Activated CD8-positive, alpha-beta memory T cell treated with anti-CD3 and anti-CD28 coated beads for 1 hour (primary cell): ENCODE results near the gene IGF1.

Experiments
- DNase-seq, 2 donors: peaks; one replicate each; pipeline ENCODE4 v3.0.0-alpha.2; 2020; ENCODE audit warnings: low read depth in 1 of 2; ENCODE audit errors: extremely low read depth in 1 of 2

The IGF1 gene

DNA sequence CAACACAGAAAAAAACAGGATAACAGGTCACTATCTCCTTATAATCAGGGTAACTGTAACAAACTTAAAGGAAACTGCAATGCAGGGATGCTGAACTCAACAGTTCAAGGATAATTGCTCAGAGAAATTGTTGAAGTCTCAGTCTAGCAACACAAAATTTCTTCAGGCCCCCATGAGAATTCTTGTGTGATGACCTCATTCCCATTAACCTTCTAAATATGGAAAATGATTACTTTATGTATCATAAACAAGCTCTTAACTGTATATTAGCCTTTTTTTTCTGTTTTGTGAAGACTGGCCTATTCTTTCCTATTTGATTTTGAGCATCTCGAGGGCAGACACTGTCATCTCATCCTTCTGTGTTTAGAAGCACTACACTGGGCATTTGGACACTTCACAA, 47.1 kb downstream of the IGF1 start:
- no peak for DNase-seq

DNA sequence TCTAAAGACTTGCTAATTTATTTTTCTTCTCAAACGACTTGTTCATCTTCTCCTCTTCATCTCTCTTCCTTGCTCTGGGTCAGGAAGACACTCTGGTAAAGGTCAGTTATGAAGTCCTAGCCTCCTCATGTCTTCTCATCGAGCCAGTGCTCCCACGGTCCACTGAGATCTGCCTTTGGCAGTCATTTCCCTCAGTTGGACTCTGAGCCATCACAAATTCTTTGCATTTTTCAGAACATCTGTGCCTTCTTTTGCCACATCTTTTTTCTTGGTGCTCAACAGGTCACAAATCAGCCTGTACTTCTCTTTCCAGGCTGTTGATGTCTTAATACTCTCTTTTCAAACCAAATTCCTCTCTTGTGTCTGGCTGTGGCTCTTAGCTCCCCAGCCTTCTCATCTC, 49.7 kb downstream of the IGF1 start:
- no peak for DNase-seq

DNA sequence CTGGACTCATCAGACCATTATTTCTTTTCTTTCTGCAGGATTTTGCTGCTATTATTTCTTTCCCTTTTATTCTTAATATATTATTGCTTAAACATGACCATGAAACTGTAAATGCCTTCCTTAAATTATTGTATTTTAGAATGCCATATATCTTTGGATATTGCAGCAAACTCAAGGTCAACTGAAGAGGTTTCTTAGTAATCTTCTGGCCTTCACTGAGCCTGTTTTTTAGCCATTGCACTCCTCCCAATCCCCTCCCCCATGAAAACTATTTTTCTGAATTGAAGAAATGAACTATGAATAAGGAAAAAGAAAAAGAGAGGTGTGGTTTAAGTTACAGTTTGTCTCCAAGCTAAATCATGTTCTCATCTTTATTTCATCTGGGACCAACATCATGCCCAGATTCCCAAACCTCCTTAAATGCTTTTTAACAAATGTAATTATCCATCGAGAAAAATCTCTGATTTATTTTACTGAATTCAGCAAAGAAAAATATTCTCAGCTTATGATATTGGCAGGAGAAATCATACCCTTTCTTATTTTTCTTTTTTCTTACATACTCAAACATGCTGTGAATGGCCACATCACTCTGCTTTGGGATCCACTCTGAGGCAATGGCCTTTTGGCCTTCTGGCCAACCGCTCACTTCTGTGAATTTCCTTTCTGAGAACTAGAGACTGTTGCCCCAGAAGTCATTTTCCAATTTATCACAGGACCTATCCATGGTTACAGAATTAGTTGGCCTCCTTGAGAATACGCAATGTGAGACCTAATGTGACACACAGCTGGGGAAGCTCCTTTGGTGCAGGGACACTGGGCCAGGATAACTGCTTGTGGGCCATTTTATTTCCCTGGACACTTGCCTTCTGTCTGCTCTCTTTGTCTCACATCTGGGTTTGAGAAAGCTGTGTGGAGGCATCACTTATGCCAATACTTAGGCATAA, 50.9 kb downstream of the IGF1 start:
- DNase-seq: no peak

DNA sequence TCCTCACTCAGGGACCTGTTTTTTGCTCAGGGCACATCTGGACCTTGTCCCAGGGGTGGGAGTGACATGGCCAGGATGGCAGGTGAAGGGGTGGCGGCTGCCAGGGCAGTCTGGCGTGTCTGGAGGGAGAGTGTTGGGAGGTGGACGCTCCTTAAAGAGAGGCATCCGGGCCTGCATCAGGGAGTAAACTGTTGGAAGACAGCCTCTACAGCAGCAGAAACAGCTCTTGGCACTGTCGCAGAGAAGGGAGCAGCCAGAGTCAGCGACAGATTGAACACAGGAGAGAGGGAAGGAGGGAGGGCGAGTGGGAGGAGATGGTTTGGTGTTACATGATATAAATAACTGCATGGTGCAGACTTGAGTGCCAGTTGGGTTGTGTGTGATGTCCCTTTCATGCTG, 52.8 kb downstream of the IGF1 start:
- DNase-seq: no peak

DNA sequence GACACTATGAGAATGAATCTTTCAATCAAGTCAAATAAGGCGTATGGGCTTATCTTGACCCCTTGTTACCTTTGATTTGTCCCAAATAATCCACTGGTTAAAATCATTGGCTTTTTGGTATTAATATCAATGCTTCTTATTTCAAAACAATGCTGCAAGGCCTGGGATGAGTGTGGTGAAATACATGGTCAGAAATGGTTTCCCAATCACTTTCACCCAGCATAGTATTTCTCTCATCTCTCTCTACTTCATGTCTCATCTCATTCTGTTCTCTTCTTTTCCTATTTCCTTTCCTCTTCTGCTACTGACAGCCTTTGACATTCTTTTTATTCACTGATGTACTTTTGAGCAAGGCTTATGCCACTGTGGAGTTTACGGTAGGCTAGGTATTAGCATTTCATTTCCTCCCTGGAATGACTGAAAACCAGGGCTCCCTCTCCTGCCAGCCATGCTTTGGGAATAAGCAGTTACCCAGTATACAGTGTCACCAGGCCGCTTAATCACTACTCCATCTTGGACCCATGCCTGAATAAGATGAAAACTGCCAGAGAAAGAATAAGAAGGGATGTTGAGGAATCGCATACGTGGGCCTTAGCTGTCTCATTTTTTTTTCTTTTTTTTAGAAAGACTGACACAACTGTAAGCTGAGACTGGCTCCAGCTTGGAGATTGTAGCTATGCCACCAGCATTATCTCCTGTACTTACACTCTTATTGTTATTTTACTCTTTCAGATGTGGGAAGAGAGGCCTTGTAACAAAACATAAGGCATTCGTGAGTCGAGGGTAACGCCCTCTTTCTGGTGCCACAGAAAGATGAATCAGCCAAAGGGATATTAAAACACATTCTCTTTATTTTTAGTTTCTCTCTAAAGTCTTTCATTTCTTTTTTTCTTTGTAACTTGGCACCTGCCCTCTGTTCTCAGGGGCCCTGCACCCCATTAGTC, 53.5 kb downstream of the IGF1 start:
- no peak for DNase-seq

DNA sequence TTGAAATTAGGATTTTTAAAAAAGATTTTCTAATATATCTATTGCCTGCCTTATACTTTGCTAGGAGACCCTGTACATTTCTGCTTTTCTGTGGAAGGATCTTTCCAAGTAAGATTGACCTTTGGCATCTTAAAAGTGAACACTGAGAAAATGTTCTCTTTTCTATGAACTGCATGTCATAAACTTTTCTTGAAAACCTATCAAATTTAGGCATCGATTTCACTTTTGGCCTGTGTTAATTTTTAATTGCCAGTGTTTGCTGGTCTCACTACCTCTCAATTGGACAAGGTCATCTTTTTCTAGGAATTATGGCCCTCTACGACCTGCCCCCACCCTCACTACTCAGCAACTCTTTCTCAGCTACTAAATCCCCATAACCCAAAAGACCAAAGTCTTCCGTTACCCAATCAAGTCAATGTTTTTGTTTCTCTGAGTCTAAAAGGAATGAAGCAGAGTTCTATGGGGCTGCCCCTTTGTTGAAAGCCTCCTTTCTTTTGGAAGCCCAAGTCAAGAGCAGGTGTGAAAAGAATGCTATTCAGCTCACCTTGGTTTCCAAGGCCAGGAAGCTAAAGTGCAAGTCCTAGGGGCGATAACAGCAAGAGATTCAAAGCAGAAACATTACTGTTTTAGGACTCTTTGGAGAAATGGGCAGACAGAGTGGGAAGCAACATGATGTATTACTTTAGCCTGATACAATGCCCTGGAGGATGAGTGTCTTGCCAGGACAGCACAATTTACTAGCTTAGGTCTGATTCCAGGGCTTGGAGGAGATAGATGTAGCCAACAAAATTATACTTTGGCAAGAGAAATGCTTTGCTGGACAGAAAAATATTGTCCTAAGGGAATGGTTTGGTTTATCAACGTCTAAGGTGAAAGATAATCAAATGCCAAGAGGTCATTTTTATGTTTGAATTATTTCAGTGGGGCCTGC, 55.0 kb downstream of the IGF1 start:
- no peak for DNase-seq

DNA sequence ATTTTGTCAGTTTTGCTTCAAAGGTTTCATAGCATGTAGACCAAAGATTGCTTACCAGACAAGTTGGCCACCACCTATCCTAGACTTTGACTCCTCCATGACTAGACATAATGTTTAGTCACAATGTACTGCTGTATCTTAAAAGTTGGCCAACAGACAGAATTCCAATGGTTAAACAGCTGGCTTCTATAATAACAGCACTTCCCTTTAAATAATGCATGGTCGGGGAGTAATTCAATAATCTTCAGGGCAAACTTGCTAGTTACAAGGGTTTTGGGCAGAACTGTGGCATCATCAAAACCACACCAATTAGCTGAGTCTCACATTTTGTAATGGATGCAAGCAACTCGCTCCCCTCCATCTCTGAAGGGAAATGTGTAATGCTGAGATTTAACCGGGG, 56.9 kb downstream of the IGF1 start:
- no peak for DNase-seq

DNA sequence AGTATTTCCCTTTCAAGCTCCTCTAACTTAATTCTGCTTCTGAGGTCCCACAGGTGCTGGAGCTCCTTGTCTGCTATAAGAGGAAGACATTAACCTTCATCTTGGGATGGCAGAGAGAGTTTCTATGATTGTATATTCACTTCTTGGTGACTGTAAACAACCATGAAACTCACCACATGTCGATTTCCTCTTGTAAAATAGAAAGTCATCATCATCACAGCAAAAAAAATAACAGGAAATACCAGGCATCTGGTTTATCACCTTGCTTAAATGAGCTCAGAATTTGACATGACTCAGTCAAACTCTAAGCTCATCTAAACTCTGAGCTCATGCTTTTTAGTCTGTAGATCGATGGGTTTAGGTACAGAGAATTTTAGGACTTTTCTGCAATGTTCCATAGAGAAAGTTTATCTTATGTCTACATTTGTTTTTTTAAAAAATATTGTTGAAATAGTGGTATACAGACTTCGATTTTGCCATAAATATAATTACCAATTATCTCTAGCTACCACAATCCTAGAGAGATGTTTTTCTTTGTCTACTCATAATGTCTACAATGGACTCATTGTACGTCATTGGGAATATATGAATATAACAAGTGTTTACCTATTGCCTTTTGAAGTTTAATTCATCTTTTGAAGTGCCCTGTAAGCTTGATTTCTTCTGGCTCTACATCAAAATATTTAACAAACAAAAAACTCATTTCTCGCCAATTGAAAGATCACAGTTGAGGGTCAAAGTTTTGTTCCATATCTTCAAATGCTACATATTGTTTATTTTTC, 58.4 kb downstream of the IGF1 start:
- DNase-seq: no peak

DNA sequence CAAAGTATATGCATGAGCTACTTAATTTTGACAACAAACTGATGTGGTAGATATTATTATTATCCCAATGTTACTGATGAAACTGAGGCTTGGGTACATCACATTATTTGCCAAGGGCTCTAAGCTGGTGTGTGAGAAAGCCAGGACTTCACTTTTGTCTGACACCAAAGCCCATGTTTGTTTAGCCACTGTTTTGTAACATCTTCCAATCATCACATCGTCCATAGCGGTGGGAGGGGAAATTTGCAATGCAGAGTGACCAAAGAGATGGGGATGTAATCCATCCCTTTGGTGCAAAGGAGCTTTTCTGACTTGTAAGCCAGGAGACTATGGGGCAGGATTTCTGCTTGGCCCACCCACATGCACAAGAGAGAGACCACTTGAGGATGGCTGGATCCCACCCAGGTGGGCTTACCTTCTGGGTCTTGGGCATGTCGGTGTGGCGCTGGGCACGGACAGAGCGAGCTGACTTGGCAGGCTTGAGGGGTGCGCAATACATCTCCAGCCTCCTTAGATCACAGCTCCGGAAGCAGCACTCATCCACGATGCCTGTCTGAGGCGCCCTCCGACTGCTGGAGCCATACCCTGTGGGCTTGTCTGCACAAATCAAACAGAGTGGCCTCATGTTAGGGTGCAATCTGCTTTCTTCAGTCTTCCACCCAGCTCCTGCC, 61.1 kb downstream of the IGF1 start:
- DNase-seq: no peak

DNA sequence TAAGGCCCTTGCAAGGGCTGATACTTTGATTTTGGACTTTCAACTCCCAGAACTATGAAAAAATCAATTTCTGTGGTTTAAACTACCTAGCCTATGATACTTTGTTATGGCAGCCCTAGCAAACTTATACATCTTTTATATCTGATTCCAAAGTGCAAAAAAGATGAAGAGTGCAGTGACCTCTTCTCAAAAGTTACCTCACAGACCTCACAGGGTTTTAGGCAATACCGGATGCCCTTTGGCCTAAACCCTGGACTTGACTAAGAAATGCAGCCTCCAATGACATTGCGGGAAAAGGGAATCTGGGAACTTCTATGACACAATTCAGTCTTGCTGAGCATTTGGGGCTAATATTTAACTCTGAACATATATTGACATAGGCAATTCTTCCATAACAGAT, 63.3 kb downstream of the IGF1 start:
- no peak for DNase-seq

DNA sequence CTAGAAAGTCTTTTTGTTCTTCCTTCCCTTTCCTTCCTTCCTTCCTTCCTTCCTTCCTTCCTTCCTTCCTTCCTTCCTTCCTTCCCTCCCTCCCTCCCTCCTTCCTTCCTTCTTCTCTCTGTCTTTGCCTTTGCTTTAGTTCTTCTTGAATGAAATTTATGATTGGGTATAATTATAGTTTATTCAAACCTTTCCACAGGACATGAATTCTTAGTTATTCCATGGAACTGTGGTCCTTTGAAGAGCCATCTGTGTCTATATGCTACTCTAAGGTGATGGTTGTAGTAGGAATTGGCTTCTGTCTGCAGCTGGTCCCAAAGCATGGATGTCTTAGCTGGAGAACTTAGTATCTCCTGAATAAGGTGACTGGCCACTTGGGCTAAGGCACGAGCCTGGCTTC, 64.8 kb downstream of the IGF1 start:
- no peak for DNase-seq

DNA sequence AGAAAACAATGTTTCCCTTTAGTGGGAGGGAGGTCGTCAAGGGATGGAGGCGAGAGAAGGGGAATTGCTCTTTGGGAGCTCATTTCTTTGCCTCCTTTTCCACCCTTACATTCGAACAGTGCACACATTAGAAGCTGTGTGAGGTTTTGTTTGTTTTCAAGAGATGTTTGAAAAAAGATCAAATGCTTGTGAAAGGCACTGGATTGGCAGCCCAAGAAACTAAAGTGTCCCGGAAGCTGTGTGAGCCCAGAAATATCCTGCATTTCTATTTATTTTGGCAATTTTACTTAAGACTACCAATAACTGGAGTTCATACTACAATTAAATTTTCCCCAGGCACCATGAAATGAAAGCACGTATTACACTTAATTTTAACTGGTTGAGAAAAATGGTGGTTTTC, 67.0 kb downstream of the IGF1 start:
- DNase-seq: no peak

DNA sequence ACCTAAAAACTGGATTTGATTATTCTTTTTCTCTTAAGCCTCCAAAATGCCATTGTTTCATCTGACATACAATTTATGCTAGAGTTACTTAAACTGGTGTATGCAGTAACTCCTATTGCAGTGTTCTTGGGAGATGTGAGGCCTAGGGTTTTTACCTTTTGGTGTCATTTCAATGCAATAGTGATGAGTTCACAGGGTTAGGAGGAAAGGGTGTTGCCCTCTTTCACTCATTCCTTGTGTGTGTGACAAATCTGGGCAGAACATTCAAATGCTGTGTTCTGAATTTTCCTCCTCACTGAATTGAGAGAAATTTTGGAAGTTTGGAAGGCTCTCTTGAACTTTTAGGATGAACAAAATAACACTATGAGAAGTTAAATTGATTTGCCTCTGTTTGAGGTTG, 69.9 kb downstream of the IGF1 start:
- DNase-seq: no peak

DNA sequence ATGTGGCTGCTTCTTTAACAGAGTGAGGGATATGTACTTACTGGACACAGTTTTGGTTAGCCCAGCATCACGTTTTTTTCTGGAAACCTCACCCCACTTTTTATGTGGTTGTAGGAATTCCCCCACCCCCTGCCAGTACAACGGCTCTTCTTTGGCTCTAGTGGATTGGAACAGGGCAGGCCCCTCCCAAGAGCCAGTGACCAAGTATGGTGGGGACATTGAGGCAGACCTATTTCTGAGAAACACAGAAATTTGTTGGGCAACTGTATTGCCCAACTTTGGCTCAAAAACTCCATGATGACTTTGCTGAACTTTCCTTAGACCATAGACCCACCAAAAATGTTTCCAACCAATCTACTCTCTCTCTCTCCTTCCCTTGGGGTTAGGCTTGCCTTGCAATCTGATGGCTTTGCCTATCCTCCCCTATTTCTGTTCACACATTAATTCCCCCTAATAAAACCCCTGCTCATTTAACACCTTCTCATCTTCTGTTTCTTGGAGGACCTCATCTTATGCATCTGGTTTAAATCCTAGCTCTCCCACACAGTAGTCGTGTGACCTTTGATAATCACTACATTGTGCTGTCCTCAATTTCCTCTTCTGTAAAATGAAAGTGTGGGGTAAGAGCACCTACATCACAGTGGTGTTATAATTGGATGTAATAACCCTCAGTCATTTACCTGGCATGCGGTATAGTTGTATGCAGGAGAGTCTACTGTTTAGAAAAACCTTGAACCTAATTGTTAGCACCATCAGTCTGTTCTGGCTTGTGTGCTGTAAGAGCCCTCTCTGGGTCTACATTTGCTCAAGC, 71.7 kb downstream of the IGF1 start:
- no peak for DNase-seq

DNA sequence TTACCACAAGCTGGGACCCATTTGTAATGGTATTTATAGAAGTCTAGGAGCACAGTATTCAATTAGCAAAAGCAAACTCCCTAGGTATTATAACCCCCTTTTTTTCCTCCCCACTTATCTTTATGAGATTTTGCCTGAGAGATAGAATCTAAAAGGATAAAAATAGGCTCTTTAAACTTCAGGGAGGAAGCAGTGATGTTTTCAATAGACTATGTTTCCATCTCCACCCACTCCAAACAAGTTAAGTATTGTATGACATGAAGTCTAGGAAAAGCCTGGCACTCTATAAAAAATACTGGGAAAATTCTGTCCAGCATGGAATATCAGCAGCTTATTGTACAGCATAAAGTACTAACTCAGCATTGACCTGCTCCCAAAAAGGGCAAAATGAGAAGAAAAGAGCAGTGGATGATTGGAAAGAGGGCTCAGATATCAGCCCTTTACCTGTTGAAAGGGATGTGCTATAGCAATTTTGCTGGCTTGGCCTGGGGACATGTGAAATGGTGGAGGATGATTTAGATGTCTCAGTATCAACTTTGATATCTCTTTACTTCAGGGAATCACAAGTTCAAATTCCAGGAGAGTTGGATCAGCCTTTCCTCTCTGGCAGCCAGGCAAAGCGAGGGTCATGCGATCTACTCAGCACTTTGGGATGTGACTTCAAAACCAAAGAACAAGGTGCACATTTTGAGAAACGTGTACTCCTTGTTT, 72.4 kb downstream of the IGF1 start:
- no peak for DNase-seq

DNA sequence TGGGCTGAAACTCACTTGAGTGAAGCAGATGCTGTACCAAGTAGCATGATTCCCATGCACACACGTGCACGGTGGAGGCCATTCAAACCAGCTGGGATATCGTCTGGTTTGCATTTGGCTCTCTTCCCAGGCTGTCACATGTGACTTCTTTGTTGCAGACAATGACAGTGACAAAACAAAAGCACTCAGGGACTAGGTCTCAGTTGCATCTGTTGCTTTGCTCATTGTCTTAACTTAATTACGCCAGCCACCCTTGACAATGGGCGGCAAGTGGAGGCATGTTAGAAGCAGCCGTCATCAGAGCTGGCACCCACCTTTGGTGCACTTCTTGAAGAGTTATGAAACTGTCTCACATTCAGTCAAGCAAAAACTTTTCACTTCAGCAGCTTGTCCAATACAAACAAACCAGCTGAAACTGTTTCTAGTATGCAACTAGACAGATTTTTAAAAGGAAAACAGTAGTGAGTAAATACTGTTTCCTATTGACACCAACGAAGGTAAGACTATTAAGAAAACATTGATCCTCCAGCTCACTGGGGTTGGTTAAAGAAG, 74.3 kb downstream of the IGF1 start:
- no peak for DNase-seq

DNA sequence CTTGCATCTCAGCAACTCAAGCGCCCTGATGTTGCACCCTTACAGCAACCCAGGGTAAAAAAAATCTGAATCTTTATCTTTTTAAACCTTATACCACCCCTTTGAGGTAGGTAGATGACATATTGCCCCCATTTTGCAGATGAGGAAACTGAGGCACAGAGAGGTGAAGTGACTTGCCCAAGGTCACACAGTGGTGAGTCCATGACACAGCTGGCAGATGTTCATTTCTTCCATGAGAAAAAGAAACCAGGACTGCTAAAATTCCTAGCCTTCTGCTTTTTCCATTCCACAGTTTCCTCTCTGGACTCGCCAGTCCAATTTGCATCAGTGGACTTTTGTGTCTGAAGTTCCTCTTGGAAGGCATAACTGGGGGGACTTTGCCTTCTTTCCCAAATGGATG, 79.3 kb downstream of the IGF1 start:
- no peak for DNase-seq

DNA sequence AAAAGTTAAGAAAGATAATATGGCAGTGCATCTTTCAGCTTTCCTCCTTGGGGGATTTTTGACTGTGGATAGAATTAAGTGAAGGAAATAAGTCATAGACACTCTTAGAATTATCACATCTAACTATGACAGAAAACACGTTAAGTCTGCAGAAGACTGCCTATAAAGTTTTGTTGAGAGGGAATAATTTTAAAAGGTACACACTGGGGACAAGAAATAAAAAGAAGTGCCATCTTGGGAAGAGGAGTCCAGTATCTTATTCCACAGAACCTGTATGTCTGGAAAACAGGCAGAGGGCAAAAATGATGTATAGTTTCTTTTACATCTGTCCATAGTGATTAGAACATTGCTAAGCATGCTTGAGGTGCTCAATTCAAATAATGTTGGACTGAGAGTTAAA, 80.7 kb downstream of the IGF1 start:
- DNase-seq: no peak
